ENCODE measurements around the gene KCNH5.
"Not testable (repeated sequence)": the region's sequence is repeated elsewhere in the genome, so short reads cannot be mapped to it uniquely, and the experiment has no call there.

KCNH5 gene

DNA sequence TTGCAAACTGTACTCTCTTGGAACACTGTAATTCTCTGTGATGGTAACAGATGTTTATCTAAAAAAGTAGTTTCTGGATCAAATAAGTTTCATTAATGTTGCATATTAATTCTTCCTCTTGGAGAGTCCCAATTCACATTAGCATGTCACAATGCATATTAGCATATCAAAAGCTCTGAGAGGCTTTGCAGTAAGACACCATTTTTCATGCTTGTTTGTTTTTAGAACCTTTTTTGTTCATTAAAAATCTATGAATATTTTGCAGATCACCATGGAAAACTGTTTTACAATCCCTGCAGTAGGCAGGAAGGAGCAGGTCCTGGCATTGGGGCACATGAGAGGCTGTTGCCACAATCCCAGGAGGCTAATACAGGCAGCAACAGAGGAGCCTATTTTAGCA is 180.7 kb downstream of the KCNH5 start:
- TF ChIP-seq, protein P1, sequence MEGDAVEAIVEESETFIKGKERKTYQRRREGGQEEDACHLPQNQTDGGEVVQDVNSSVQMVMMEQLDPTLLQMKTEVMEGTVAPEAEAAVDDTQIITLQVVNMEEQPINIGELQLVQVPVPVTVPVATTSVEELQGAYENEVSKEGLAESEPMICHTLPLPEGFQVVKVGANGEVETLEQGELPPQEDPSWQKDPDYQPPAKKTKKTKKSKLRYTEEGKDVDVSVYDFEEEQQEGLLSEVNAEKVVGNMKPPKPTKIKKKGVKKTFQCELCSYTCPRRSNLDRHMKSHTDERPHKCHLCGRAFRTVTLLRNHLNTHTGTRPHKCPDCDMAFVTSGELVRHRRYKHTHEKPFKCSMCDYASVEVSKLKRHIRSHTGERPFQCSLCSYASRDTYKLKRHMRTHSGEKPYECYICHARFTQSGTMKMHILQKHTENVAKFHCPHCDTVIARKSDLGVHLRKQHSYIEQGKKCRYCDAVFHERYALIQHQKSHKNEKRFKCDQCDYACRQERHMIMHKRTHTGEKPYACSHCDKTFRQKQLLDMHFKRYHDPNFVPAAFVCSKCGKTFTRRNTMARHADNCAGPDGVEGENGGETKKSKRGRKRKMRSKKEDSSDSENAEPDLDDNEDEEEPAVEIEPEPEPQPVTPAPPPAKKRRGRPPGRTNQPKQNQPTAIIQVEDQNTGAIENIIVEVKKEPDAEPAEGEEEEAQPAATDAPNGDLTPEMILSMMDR (IDR thresholded peaks at IDR 0.05): no peak
- Histone ChIP-seq H3K27ac (no peak overlapping the region), H3K36me3 (no peaks in the 10 kb centered on the region), H3K4me1 (no peaks in the 10 kb centered on the region), H3K27me3 (no peaks in the 10 kb centered on the region), H3K4me3 (no peak overlapping the region), H3K9me3 (no peaks in the 10 kb centered on the region)
- intact Hi-C loops (cut with DNase I; ENCODE audit: low total_unique reads): no loop called here
- DNase-seq: no peak

- H3K27ac ChIP-seq; intact Hi-C loops (cut with DNase I; ENCODE audit: low total_unique reads); H3K4me3 ChIP-seq; H3K36me3 ChIP-seq; H3K4me1 ChIP-seq; DNase-seq; H3K27me3 ChIP-seq; H3K9me3 ChIP-seq: not testable (repeated sequence)
These were observed 187.2 kb downstream of the KCNH5 start for GRCh38 chr14:62858011-62858410.

- Histone ChIP-seq H3K36me3 (no peaks in the 10 kb centered on the region), H3K9me3 (no peaks in the 10 kb centered on the region), H3K4me1 (no peaks in the 10 kb centered on the region), H3K4me3 (no peak overlapping the region), H3K27me3 (no peaks in the 10 kb centered on the region), H3K27ac (no peak overlapping the region)
- no peak for DNase-seq
- intact Hi-C loops (cut with DNase I; ENCODE audit: low total_unique reads): no loop called here
- TF ChIP-seq, protein P1 (IDR thresholded peaks at IDR 0.05): no peak
These were observed 190.3 kb downstream of the KCNH5 start for GRCh38 chr14:62854951-62855350.

DNA sequence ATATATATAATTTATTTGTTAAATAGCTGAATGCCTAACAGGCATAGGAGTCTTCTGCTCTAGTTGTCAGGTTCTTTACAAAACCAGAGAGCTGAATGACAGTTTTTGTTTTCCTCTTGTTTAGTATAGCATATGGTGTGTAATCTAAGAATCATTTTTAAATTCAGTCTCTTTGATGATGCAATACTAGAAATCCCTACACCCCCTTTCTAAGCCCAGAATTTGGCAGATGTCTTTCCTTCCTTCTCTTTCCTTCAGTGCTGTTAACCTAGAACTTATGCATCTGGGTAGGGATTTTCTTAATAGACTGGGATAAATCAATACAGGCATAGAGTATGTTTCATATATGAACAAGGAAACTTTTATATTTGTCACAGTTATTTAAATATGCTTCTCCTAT is 198.1 kb downstream of the KCNH5 start:
- intact Hi-C loops (cut with DNase I; ENCODE audit: low total_unique reads): no loop called here
- no peak overlapping the region for H3K4me3 ChIP-seq
- H3K27ac ChIP-seq: no peak overlapping the region
- no peaks in the 10 kb centered on the region for H3K9me3 ChIP-seq
- TF ChIP-seq, protein P1 (IDR thresholded peaks at IDR 0.05): no peak
- no peaks in the 10 kb centered on the region for H3K36me3 ChIP-seq
- H3K27me3 ChIP-seq: no peaks in the 10 kb centered on the region
- H3K4me1 ChIP-seq: no peaks in the 10 kb centered on the region
- DNase-seq: no peak

DNA sequence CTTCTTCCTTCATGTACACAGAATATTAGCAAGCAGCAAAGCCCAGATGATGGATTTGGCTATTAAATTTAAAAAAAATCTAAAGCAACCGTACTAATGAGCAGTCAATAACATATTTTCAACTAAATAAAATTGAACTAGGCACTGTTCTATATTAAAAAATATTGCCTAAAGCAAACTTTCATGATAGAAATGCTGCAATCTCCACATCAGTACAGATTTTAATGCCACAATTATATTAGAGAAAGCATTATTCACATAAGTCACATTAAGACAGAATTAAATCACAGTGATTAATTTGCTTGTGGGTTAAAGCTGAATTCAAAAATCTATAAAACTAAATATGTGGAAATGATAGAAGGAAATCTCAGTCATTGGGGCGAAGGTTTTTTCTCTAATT is 200.7 kb downstream of the KCNH5 start:
- no peaks in the 10 kb centered on the region for H3K9me3 ChIP-seq
- intact Hi-C loops (cut with DNase I; ENCODE audit: low total_unique reads): no loop called here
- no peak for DNase-seq
- no peak overlapping the region for H3K27ac ChIP-seq
- H3K36me3 ChIP-seq: no peaks in the 10 kb centered on the region
- TF ChIP-seq, protein P1 (IDR thresholded peaks at IDR 0.05): no peak
- H3K27me3 ChIP-seq: no peaks in the 10 kb centered on the region
- H3K4me1 ChIP-seq: no peaks in the 10 kb centered on the region
- no peak overlapping the region for H3K4me3 ChIP-seq

- intact Hi-C loops (cut with DNase I; ENCODE audit: low total_unique reads): no loop called here
- Histone ChIP-seq H3K27me3 (no peaks in the 10 kb centered on the region), H3K27ac (no peak overlapping the region), H3K9me3 (peaks cover 0 to 3% (median 0%) of the 10 kb centered on the region in 3 donors), H3K36me3 (no peaks in the 10 kb centered on the region), H3K4me1 (no peaks in the 10 kb centered on the region), H3K4me3 (no peak overlapping the region)
- no peak for DNase-seq
- TF ChIP-seq, protein P1 (IDR thresholded peaks at IDR 0.05): no peak
These were observed 221.2 kb downstream of the KCNH5 start for GRCh38 chr14:62824086-62824485.

Measured in tibial artery (tissue), 4 donors.